ENCODE data around the gene NTM.

The NTM gene

DNA sequence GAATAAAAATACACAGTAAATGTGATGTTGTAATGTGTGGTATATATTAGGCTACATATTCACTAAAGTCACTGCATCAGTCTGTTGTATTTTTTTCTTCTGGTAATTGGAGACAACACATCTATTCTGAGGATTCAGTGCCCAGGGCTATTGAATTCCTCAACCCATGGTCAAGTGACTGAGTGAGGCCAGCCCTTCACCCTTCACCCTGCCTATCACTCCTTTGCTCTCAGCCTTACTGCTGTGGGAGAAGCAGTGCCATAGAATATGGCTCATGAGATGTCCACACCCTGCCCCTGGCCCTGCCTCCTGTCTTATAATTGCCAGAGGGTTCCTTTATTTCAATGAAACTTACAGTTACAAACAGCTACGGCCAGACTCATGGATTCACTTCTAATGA is 295.6 kb downstream of the NTM start:
- no peaks in the 10 kb centered on the region for H3K79me2 ChIP-seq
- no peak overlapping the region for H3K4me2 ChIP-seq (ENCODE audit: low read length)
- H3K9me3 ChIP-seq (ENCODE audit: control insufficient read depth, low read length) = no peaks in the 10 kb centered on the region
- TF ChIP-seq, protein P1, sequence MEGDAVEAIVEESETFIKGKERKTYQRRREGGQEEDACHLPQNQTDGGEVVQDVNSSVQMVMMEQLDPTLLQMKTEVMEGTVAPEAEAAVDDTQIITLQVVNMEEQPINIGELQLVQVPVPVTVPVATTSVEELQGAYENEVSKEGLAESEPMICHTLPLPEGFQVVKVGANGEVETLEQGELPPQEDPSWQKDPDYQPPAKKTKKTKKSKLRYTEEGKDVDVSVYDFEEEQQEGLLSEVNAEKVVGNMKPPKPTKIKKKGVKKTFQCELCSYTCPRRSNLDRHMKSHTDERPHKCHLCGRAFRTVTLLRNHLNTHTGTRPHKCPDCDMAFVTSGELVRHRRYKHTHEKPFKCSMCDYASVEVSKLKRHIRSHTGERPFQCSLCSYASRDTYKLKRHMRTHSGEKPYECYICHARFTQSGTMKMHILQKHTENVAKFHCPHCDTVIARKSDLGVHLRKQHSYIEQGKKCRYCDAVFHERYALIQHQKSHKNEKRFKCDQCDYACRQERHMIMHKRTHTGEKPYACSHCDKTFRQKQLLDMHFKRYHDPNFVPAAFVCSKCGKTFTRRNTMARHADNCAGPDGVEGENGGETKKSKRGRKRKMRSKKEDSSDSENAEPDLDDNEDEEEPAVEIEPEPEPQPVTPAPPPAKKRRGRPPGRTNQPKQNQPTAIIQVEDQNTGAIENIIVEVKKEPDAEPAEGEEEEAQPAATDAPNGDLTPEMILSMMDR (IDR thresholded peaks at IDR 0.05) = no peak
- no peak overlapping the region for H3K4me3 ChIP-seq (ENCODE audit: low read depth, low read length)
- no peaks in the 10 kb centered on the region for H3K36me3 ChIP-seq (ENCODE audit: control insufficient read depth, insufficient read depth, low read length)
- no peaks in the 10 kb centered on the region for H3K27me3 ChIP-seq (ENCODE audit: control insufficient read depth, insufficient read depth, low read length)
- H2AFZ ChIP-seq = no peak overlapping the region
- H3K27ac ChIP-seq = no peak overlapping the region
- no peaks in the 10 kb centered on the region for H3K4me1 ChIP-seq
- H3K9ac ChIP-seq = no peak overlapping the region

GRCh38 chr11:131666617-131667016 is 296.2 kb downstream of the NTM start:
- no peaks in the 10 kb centered on the region for H3K4me1 ChIP-seq
- H3K9me3 ChIP-seq (ENCODE audit: control insufficient read depth, low read length) = no peaks in the 10 kb centered on the region
- no peak overlapping the region for H3K4me3 ChIP-seq (ENCODE audit: low read depth, low read length)
- no peaks in the 10 kb centered on the region for H3K79me2 ChIP-seq
- H3K4me2 ChIP-seq (ENCODE audit: low read length) = no peak overlapping the region
- no peak overlapping the region for H3K27ac ChIP-seq
- TF ChIP-seq, protein P1 (IDR thresholded peaks at IDR 0.05) = no peak
- H3K27me3 ChIP-seq (ENCODE audit: control insufficient read depth, insufficient read depth, low read length) = no peaks in the 10 kb centered on the region
- H3K36me3 ChIP-seq (ENCODE audit: control insufficient read depth, insufficient read depth, low read length) = no peaks in the 10 kb centered on the region
- H3K9ac ChIP-seq = no peak overlapping the region
- H2AFZ ChIP-seq = no peak overlapping the region

- Histone ChIP-seq H3K79me2 (no peaks in the 10 kb centered on the region), H3K9me3 (ENCODE audit: control insufficient read depth, low read length) (no peaks in the 10 kb centered on the region), H3K4me1 (no peaks in the 10 kb centered on the region), H2AFZ (no peak overlapping the region), H3K4me2 (ENCODE audit: low read length) (no peak overlapping the region), H3K36me3 (ENCODE audit: control insufficient read depth, insufficient read depth, low read length) (no peaks in the 10 kb centered on the region), H3K27me3 (ENCODE audit: control insufficient read depth, insufficient read depth, low read length) (no peaks in the 10 kb centered on the region), H3K27ac (no peak overlapping the region), H3K4me3 (ENCODE audit: low read depth, low read length) (no peak overlapping the region), H3K9ac (no peak overlapping the region)
- TF ChIP-seq, protein P1 (IDR thresholded peaks at IDR 0.05) = no peak
Measured at GRCh38 chr11:131667566-131667965, 297.2 kb downstream of the NTM start.

DNA sequence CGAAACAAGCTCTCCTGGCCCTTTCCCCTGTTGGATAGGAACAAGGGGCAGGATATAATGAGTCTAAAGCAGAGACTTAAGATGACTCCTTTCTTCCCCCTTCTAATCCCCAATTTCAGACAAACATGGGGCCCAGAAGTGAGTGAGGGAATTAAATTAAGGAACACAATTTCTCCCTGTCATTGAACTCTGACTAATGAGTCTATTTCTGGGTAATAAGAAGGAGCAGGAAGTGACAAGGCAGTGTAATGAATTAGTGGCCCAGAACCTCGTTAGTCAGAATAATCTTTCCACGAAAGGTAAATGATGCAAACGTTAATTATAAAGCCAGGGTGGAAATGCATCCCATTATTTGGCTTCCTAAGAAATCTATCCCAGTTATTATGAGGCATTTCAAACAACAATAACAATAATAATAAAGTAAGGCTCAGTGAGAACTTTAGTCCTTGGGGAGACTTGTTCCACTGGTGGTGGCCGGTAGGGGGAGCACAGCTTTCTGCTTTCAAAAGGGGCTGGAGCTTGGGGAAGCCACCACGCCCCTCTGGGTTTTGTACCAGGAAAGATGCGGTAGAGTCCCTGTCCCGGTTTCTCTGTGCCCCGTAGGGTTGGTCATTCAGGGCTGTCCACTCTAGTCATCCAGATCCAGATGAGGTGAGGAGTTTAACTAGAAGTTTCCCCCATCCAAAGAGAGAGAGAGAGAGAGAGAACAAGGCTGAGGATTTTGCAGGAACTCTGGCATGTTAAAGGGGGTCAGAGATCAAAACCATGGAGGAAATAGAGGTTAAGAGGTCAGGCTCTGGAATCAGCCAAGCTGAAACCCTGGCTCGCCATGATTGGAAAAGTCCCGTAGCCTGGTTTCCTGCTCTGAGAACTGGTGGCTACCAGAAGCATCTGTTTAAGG is 298.3 kb downstream of the NTM start:
- H3K9me3 ChIP-seq (ENCODE audit: control insufficient read depth, low read length) = no peaks in the 10 kb centered on the region
- no peak overlapping the region for H3K9ac ChIP-seq
- H3K79me2 ChIP-seq = no peaks in the 10 kb centered on the region
- TF ChIP-seq, protein P1 (IDR thresholded peaks at IDR 0.05) = no peak
- no peak overlapping the region for H3K27ac ChIP-seq
- H3K36me3 ChIP-seq (ENCODE audit: control insufficient read depth, insufficient read depth, low read length) = no peaks in the 10 kb centered on the region
- H3K27me3 ChIP-seq (ENCODE audit: control insufficient read depth, insufficient read depth, low read length) = no peaks in the 10 kb centered on the region
- no peak overlapping the region for H2AFZ ChIP-seq
- H3K4me1 ChIP-seq = no peaks in the 10 kb centered on the region
- no peak overlapping the region for H3K4me3 ChIP-seq (ENCODE audit: low read depth, low read length)
- H3K4me2 ChIP-seq (ENCODE audit: low read length) = no peak overlapping the region

GRCh38 chr11:131669401-131669780 is 299.0 kb downstream of the NTM start:
- H3K36me3 ChIP-seq (ENCODE audit: control insufficient read depth, insufficient read depth, low read length) = no peaks in the 10 kb centered on the region
- no peak overlapping the region for H3K9ac ChIP-seq
- no peak overlapping the region for H3K27ac ChIP-seq
- H3K9me3 ChIP-seq (ENCODE audit: control insufficient read depth, low read length) = no peaks in the 10 kb centered on the region
- no peaks in the 10 kb centered on the region for H3K27me3 ChIP-seq (ENCODE audit: control insufficient read depth, insufficient read depth, low read length)
- H2AFZ ChIP-seq = no peak overlapping the region
- no peaks in the 10 kb centered on the region for H3K4me1 ChIP-seq
- H3K4me2 ChIP-seq (ENCODE audit: low read length) = no peak overlapping the region
- H3K4me3 ChIP-seq (ENCODE audit: low read depth, low read length) = no peak overlapping the region
- TF ChIP-seq, protein P1 (IDR thresholded peaks at IDR 0.05) = no peak
- no peaks in the 10 kb centered on the region for H3K79me2 ChIP-seq

Data from parathyroid adenoma (tissue), 2 donors.